HG02970 (cell line): Measurements from ENCODE around the gene SORBS2.

Experiments
- ATAC-seq: cut with Tn5 transposase; IDR thresholded peaks from one replicate; pipeline ENCODE4 v1.9.1; 2021; ENCODE audit warnings: mild to moderate bottlenecking, moderate library complexity, moderate number of reproducible peaks; ENCODE audit not compliant: unreplicated experiment, low FRiP score

The SORBS2 gene

DNA sequence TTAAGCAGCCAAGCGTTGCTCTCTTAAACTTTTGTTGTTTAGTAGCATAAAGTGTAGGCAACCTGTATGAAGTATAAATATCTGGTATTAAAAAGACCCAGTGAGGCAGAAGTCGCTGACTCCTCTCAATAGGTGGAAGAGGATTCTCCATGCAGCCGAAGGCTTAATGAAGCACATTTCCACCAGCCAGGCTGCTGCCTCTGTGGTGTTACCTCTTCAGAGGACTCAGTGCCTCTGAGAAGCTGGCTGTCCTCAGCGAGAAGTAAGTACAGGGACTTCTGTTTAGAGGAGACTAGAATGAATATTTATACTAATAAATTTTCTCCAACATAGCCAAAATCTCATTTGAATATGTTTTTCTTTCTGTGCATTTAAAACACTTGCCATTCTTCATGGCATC is 6.0 kb downstream of the SORBS2 start:
- no peak for ATAC-seq

DNA sequence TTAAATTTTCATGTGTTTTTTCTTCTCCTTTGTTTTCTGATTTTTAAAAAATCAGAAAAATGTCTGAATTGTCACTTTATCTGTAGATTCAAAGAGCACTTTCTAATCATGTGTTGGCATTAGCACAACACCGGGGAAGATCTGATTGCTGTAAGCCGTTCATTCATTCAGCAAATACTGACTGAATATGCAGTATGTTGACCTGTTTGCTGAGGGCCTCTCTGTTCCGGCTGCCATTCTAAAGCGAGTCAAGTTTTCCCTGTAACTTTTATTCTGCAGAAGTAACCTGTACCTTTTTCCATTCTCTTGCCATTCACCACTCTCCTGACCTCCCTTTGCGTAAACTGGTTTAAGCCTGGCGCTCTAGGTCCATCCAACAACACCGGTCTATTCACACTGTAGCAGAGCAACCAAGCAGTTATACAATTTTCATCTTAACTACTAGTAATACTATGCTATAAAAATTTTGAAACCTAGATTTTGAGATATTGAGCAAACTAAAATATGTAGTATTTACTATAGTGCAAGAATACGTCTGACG is 6.7 kb downstream of the SORBS2 start:
- no peak for ATAC-seq

DNA sequence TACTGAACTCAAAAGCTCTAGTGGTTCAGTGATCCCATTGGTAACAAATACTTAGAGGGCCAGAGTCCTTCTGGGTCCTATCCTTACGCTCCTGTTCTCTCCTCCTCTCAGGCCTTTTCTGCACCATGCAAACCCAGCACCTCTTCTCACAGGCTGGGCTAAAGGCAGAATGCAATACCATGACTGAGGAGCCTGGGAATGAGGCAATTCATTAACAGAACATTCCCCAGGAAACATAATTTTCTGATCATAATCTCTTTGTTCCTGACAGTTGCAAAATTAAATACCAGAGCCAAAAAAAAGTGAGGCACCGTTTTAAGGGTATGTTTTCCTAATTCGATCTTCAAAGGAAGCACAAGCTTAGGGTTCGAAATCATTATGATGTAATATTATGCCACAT is 9.0 kb downstream of the SORBS2 start:
- no peak for ATAC-seq

DNA sequence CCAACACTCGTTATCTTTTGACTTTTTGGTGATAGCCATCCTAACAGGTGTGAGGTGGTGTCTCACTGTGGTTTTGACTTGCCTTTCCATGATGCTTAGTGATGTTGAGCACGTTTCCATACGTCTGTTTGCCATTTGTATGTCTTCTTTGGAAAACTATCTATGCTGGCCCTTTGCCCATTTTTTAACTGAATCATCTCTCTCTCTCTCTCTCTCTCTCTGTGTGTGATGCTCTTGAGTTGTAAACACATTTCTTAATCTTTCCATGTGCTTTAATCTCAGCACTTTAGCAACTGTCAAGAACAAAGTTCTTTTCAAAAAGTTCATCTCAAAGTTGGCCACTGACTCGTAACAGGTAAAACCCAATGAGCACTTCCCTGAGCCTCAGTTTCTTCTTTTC is 10.5 kb downstream of the SORBS2 start:
- no peak for ATAC-seq

DNA sequence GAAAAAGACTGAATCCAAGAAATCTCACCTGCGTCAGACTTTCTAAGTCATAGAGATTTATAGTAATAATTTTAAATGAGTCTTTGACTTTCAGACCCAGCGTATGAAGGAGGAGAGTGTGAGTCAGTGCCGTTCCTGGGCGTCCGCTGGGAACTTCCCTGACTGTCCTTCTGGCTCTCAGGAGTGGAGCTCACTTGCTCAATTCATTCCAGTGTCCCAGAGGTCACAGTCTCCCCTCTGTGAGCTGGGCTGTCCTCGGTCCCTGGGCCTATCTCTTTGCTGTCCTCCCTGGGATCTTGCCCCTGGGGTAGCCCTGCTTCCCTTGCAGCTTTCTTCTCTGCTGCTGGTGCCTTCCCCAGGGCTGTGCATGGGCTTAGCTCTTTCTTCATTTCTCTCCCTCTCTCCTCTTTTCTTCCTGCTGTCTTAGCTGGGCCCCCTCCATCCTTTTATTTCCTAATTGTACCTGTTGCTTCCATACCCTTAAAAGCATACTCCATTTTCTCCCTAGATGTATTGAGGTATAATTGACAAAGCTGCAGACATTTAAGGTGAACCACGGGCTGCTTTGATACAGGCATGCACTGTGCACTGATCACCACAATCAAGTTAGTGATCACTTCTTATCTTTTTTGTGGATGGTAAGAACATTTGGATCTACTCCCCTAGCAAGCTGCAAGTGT is 11.6 kb downstream of the SORBS2 start:
- ATAC-seq: no peak

DNA sequence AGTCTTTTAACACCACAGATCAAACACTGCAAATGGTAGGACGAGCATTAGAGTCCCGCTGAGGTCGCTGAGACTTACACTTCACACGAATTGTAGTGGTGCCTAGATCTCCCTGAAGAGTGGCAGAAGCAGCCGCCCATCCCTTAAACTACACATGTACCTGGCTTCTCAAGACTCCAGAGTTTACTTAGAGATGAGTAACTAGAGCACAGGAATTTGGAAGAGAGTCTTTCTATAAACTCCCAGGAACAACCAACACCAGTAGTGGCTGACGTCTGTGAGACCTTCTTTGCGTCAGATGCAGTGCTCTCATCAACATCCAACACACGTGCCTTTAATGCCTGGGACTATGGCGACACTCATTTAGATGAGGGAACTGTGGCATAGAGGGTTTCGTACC is 12.6 kb downstream of the SORBS2 start:
- ATAC-seq: no peak

DNA sequence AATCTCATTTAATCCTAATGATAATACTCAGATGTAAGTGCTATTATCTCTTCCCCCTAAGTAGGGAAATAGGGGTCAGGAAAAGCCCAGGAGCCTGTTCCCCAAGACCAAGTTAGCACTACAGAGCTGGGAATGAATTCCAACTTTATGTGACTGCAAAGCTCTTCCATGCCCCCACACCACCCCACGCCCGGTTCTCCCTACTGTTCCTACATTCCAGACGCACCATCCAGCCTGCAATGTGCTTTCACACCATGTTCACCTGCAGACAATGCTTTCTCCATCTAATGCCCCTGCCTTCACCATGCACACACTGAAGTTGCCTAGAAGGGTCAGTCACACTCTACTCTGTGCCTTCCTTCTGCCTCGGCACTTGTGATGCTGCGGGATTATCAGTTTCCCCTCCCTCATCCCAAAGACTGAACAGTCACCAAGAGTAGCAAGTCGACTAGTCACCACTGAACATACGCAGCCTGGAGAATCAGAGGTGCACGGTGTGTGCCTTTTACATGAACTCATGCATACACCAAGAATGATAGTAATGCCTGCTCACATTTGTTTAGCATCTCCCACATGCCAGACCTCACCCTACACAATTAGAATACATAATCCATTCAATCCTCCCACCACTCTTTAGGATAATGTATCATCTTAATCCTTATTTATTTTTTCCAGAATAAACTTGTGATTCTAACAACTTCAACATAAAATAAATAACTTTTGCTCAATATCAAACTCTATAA is 14.2 kb downstream of the SORBS2 start:
- no peak for ATAC-seq

DNA sequence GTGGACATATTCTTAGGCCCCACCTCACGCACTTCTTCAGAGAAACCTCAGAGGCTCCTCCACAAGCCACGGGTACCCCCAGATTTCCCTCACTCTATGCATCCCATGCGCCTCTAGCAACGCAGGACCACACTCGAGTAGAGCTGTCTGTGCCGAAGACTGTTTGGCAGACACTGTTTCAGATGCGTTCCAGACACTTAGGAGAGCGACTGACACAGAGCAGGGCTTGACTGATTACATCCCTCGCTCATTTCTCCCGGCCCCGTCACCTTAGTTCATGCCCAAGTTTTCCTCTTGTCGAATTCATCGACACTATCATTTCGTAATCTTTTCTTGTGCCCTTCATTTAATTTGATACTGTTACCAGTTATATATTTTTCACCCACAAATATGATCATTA is 15.0 kb downstream of the SORBS2 start:
- no peak for ATAC-seq

DNA sequence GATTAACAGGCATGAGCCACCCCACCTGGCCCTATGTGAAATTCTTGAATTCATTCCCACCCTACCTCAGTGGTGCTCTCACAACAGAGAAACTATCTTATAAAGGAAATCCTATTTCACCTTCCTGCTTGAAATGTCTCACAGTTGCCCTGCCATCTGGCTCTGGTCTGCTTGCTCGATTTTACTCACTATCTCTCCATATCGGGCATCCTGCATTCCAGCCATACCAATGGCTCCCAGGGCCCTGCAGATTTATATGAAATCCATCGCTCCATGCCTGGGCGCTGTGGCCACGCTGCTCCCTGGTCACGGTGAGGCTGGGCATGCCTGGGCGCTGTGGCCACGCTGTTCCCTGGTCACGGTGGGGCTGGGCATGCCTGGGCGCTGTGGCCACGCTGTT is 15.8 kb downstream of the SORBS2 start:
- no peak for ATAC-seq

DNA sequence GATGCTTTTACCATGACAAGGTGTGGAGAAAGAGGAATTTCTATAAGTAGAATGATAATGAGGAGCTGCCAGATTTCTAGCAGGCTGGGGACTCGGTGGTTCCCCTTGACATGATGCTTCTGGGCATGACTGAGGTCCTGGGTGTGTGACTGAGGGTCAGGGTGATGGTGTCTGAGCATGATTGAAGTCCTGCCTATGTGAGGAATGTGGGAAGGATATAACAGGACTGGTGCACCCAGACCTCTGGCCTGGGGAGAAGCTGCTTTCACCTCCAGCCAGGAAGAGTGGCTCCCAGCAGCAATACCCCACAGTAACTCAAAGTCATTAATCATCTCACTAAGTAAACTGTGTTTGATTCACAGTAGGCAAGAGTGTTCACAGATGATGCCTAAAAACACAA is 17.4 kb downstream of the SORBS2 start:
- ATAC-seq: no peak

DNA sequence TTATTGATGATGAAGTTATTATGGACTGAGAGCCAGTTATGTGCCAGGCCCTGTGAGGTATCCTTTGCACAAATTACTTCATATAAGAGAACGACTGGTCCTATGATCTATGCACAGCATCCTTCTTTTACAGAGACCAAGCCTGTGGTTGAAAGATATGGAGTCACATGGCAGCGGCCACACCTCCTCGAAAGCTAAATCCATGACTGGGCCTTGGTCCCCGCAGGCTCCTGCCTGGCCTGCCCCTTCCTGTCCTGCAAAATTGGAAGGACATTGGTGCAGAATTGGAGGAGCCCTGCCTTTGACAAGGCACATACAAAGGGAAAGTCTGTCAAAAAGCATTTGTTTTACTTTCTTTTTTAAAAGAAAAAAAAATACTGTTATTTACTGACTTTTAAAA is 18.3 kb downstream of the SORBS2 start:
- no peak for ATAC-seq

DNA sequence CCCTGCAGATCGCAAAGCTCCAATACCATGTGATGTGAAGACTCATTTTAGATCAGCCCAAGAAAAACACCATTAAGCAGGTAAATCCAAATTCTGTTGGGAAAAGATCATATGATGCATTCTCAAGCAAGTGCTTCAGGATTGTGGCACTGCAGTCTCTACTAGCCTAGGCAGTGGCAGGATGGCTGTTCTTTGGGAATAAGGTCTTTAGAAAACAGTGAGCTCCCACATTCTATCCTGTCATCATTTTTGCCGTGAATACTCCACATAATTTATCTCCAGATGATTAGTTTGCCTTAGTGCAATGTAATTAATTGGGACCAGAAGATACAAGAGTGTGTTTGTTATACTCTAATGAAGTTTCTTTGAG is 18.9 kb downstream of the SORBS2 start:
- no peak for ATAC-seq

DNA sequence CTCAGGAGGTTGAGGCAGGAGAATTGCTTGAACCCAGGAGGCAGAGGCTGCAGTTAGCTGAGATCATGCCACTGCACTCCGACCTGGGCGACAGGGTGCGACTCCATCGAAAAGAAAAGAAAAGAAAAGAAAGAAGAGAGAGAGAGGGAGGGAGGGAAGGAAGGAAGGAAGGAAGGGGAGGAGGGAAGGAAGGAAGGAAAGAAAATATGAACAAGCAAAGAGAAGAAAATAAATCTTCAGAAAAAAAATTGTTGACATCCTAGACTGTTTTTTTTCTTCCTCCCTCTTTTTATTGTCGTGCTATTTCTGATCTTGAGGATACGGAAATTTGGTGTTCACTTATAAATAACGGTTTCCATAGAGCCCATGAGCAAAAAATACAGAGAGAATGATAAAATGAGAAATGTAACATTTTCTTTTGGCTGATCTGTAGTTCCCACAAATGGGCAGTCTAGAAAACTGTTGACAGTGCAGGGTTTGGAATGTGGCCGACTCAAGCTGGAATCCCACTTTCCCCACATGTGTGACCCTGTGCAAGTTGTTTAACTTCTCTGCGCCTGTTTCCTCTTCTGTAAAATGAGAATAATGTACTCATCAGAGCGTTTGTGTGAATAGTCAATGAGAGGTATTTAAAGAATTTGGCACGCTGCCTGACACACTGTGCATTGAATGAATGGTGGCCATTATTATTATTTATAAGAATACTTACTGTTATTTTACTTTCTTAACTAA is 19.4 kb downstream of the SORBS2 start:
- ATAC-seq: no peak

DNA sequence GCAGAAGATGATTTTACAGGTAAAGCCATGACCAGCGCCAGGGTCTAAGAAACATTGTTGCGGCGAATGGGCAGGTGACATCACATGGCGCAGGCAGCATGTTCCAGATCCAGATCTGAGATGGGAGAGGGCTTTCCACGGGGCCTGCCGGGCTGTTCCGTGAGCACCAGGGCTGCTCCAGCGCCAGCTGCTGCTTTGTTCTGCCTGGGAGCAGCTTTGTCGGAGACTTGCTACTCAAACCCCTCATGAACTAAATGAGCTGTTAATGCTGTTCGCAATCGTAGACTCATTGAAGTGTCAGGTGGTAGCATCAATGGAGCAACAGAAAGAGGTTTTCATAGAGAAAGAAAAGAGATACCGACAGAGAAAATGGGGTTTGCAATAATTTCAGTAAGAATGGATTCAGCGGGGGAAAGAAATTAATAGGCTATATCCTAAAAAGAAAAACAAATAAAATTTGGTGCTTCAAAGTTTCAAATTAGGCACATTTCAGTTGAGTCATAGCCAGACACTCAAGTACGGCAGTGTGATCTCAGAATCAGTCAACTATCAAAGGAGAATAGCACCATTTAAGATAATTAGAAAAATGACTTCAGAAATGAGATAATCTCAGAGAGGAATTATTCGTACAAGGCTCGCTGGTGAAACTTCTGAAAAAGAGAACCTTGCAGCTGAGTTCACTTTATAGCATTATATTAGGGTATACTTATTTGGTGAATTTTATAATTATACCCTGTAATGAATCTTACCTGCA is 23.9 kb downstream of the SORBS2 start:
- ATAC-seq: no peak

DNA sequence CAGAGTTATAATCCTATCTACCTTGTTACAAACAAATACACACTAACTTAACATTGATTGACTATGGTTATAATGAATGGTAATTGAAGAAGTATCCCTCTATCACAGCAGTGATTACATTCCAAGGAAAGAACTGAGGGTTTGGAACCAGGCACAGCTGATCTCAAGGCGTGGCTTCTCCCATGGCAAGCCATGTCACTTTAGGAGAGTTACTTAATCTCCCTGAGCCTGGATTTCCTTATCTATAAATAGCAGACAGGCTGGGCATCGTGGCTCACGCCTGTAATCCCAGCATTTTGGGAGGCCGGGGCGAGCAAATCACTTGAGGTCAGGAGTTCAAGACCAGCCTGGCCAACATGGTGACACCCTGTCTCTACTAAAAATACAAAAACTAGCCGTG is 25.6 kb downstream of the SORBS2 start:
- no peak for ATAC-seq

DNA sequence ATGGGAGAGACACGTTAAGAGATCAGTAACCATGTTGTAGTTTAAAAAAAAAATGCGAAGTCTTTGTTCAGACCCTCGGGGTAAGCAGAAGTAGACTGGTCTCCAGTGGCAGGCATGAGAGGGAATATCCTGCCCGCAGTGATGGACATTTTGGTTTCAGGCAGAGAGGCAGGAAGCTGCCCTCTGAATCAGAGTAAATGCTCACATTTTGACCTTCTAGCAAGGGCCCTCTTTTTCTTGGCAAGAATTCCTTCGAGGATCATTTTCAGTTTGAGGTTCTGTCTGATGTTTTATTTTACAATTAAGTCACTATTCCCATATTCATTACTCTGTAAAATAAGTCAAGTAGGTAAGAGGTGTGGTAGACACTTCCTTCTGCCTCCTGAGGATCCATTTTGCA is 28.4 kb downstream of the SORBS2 start:
- ATAC-seq: no peak

DNA sequence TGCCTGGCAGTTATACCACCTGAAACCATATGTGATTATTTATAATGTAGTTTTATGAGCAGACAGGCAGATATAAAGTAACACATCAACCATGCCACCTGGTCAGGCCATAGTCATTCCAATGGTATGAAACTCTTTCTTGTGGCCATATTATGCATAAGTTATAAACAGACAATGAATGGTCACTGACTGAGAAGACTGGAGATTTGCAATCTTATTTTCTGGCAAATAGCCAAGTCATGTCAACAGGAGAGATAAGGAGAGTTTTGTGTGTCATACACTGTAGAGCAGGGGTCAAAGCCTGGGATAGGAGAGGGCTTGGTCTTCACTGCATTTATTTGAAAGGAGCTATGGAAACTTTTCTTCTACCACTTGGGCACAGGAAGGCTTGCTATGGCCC is 29.5 kb downstream of the SORBS2 start:
- no peak for ATAC-seq

DNA sequence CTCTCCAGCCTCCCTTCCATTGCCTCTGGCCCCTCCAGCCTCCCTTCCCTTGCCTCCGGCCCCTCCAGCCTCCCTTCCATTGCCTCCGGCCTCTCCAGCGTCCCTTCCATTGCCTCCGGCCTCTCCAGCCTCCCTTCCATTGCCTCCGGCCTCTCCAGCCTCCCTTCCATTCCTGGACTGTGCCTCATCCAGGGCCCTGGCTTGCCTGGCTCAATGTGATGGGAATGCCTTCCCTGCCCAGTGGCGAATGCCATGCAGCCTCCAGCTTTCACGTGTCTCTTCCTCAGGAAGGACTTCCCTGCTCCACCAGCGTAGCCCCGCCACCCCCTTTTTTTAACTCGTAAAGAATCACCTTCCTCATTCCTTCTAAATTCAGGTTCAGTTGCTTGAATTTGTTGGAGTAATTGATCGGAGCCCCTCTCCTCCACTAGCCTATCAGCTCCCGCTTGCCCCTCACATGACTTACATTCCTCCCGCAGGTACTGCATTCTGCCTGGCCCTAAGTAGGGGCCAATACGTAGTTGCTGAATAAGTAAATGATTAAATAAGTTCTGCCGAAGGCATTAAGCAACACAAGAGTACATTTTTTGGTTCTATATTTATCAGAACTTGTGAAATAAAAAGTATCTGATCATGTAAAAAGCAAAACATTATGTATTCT is 30.3 kb downstream of the SORBS2 start:
- no peak for ATAC-seq

DNA sequence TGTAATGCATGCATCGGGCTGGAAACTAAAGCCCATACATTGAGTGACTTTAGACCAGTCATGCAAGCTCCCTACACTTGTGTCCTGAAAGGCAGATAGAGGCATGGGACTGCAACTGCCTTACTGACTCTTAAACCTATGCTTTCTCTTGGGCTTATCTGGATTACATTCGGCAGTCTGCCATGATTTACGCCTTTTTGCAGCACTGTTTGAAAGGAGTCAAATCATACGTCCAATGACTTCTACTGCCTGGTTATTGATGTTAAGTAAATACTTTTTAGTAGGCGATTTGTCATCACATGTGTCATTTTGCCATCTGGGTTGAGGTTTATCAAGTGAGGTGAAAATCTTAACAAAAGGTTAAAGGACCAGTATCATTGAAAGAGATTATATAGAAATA is 31.5 kb downstream of the SORBS2 start:
- ATAC-seq: no peak

DNA sequence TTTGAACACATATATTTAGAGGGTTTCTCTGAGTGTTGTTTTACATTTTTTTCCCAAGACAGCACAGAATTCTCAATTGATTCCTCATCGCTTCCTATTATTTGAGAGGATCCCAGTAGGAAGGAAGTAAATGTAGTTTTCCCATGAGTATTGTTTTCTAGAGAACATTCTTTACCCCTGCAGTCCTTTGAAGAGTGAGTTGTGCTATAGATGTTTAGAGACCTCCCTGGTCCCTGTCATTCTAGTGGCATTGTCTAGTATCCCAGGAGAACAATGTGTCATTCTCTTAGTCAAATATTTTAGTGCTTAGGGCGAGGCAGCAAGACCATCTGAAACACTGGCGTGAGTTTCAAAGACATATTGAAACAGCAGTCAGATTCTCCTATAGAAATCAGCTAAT is 32.5 kb downstream of the SORBS2 start:
- ATAC-seq: no peak
